SIG-M5 treated with dmso at 0.1 percent for 504 hours (cell line): ENCODE measurements around the gene EYS.
"Not testable (repeated sequence)": the region's sequence is repeated elsewhere in the genome, so short reads cannot be mapped to it uniquely, and the experiment has no call there.

Experiments
- DNase-seq: peaks from one replicate; lab custom pipeline; 2025; ENCODE audit not compliant: unreplicated experiment; lab: John Stamatoyannopoulos, UW

EYS gene

DNA sequence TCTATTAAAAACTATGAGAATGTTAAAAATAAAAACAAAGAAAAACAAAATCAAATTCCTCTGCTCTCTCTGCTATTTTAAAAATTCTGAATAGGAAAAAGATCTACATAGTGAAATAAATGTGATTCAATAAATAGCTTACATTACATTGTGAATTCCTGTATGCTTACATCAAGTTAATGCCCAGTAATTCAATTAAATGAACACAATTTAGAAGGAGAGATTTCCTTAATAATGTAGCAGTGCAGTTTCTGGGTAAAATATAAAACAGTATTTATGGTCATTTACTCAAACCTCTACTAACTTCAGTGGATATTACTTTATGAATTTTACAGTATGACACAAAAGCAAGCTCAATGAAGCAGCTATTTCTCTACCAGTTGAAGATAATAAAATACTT is 594.6 kb downstream of the EYS start:
- DNase-seq, result no peak

DNA sequence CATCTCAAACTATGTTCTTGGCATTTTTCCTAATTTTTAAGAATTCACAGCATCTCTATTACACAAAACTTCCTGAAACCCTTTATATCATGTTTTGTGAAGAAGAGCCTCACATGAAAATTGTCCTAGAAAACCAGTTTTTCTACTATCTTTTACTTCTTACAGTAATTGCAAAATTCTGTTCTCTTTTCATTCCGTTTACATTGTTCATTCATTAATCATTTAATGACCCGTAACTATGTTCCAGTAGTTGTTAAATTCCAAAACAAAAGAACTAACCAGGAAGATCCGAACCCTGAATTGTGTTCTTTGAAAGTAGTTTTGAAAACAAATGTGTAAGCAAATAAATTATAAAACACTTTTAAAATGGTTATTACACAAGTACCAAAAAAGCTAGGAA is 597.0 kb downstream of the EYS start:
- DNase-seq, result no peak

DNA sequence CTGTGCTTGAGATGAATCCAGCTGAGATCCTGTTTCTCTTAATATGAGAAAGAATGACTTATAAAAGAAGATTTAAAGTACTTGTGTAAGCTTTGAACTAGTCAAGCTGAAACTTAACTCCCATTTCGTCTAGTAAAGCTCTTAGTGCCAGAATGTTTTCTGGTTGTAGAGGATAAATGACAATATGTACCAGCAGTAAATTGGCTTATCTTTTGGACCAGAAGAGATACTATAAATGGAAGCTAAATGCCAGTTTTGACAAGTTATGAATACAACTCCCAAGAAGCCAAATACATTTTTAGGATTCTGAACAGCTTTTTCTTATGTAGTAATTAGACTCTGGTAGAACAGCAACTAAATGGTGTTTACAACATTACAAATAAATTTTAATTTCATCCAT is 608.7 kb downstream of the EYS start:
- no peak for DNase-seq

DNA sequence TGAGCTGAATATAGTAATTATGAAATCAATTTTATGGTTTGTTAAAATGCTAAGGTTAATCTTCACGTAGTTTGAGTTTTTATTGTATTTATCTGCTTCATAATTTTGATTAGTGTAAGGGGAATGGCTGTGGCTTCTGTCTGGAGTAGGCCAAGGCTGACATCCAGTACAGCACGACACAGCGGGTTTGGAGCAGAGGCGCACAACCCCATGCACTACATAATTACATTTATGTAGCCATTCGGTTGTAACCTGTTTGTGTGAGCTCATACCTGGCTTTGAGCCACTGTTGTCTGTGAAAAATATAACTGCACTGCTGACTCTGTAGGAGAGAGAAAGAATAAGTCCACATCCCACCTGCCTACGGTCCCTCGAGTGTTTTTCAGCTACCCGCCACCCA is 615.5 kb downstream of the EYS start:
- DNase-seq, result no peak

DNA sequence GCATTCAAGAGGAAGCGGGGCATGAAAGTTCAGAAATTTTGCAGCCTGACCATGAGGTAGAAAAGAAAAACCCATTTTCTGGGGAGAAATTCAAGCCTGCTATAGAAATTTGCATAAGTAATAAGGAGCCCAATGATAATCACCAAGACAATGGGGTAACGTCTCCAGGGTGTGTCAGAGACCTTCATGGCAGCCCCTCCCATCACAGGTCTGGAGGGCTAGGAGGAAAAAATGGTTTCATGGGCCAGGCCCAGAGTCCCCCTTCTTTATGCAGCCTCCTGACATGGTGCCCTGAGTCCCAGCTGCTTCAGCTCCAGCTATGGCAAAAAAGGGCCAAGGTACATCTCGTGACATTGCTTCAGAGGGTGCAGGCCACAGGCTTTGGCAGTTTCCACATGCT is 618.5 kb downstream of the EYS start:
- DNase-seq, result no peak

DNA sequence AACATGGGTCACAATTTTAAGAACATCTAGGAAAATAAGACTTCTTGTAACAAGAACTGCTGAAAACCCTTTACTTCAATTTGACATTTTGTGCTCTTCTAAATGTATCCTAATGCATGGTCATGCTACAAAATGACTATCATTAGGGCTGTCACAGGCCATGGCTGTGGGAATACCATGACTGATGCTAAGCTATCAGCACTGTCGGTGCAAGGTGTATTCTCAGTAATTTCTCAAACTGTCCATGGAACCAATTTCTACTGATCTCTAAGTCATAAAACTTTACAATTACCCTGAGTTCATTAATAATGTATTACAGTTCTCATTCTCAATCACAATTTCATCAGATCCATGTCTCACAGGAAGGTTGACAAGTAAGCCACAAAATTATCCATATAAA is 625.3 kb downstream of the EYS start:
- no peak for DNase-seq

DNA sequence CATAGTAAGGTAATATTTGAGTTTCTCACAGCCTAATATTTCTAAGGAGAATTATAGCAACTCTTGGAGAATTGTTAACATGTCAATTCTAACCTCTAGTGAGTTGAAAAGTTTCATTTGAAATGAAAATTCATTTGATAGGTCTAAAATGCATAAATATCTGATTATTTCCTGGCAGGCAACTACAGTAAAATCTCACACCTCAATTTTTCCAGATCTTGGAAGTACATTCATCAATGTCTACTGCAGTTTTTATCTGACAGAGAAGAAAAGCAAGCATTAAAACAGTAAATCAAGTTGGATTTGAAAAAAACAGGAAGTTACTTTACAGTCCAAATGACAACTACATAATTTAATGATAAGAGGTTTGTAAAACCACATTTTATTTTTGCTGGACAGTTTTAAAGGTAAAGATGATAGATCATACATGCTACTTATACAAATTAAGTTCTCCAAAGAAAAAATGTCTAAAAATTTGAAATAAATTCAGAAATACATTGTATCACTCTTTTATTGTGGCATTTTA is 631.3 kb downstream of the EYS start:
- DNase-seq, result no peak

DNA sequence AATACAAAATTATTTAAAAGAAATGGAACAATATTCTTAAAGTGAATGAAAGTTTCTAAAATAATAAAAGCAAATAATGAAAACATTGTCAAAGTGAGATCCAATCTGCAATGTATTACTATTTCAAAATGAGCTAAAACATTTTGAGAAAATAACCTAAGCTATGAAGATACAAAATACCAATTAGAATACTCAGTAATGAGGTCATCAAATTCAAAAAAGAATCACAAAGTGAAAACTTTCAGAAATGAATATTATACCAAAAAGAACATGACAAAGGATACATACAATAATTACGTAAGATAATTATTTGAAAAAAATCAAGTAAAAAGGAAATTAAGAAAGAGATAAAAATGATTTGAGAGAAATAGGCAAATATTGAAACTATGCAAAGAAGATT is 634.5 kb downstream of the EYS start:
- DNase-seq, result no peak

DNA sequence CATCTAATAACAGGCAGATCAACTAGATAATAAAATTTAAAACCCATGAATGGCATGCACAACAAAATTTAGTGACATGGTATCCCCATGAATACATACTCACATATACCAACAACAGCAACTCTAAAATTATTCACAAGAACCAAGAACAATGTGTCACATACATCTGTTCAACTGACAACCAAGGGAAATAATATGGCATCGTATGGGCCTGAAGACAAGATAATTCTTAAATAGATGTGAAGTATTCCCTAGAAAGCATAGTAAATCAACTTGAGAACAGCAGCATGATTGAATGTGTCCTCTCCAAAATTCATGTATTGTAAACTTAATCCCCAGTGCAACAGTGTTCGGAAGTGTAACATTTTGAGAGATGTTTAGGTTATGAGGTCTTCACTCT is 635.5 kb downstream of the EYS start:
- DNase-seq, result no peak

DNA sequence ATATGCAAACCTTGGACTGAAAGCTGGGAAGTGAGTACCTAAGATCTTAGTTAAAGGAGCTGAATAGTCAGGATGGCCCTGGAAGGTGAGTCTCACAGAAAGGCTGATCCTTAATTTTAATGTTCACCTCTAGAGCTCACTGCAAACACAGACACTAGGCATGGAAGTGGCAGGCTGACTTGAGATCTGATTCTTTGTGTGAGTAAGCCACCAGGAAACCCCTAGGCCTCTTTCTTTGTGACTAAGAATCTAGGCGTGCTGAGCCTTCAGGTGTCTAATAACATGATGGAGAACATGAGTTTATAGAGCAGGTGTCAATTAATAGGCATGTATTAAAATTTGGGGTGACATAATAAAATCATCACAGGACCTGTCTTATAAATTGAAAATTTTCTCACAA is 642.2 kb downstream of the EYS start:
- no peak for DNase-seq

DNA sequence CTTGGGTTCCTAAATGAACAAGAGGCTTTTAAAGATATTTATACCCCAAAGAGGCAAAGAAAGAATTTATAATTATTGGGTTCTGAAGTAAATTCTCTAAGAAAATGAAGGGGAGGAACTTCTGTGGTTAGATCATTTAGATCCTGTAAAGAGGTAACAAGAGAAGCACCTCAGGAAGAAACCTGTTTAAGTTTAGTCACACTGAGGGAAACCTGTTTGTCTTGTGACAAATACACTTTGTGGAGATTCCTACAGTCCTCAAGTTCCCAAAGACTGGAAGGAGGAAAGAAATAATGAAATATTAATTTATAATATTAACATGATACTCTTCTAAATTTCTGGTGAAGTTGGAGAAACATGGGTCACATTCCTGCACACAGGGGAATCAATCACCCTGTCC is 647.5 kb downstream of the EYS start:
- DNase-seq, result no peak

DNA sequence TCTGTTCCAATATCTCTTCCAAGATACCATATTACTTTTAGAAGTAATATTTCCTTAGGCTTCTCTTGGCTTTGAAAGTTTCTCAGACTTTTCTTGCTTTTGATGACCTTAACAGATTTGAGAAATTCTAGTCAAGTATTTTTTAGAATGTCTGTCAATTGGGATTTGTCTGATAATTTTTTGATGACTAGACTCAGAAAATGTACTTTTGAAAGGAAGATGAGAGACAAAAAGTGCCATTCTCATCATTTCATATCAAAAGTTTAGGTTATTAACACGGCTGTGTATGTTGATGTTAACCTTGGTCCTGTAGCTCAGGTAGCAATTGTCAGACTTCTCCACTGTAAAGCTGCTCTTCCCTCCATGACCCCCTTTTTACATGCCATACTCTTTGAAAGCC is 651.5 kb downstream of the EYS start:
- no peak for DNase-seq

DNA sequence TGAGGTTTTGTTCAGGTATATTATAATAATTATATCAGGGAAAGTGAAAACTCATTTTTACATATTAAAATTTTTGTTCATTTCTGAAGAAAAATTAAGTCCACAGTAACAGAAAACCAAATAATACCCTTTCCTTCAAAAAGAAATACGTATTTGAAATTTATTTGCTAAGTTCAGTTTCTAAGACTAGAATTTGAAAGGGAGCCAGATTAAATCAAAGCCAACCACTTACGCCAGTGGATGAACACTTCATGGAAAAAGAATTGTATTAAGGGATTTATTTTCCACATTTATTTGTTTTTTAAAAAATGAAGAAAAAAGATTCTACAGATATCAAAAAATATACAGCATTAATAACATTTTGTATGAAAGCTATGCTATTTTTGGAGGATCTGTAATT is 654.4 kb downstream of the EYS start:
- DNase-seq, result no peak

DNA sequence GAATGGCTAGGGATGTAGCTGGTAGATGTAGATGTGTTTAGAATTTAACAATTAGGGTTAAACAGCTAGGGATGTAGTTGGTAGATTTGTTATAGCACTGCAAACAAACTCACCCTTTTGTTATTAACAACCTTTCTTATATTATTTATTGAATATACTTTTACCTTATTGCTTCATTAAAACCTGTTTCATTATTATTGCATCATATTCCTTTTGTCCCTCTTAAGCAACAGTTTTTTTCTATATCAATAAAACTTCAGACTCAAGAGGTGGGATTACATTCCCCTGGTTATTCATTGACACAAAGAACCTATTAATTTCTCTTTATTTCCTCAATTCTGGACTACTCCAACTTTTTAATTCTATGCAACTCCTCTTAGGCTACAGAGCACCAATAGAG is 661.2 kb downstream of the EYS start:
- DNase-seq, result no peak

DNA sequence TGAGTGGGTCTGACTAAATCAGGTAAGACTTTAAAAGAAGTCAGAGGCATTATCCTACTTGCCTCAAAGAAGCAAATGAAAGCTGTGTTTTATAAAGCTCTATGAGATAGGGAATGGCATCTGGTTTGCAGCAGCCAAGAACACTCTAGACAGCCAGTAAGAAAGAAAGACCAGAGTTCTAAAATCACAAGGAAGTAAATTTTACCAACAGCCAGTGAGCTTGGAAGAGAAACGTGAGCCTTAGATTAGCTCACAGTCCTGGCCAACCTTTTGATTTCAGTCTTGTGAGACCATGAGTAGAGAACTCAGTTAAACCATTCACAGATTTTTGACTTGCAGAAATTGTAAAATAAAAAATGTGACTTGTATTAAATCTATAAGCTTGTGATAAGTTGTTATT is 693.0 kb downstream of the EYS start:
- DNase-seq, result no peak

DNA sequence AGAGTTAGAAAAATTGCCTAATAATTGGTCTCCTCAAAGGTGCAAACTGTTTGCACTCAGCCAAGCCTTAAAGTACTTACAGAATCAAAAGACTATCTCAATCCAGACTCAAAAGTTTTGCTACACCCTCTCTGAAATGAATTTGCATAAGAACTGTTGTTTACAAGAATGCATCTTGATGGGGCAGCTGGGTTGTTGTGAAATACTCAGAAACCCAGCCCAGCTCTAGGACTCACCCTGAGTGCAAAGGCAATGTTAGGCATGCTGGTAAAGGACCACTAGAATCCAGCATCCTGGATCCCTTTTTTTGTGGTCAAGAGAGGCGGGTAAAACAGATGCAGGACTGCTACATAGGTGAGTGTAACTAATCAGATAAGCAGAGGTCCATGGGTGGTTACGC is 700.2 kb downstream of the EYS start:
- DNase-seq, result no peak

DNA sequence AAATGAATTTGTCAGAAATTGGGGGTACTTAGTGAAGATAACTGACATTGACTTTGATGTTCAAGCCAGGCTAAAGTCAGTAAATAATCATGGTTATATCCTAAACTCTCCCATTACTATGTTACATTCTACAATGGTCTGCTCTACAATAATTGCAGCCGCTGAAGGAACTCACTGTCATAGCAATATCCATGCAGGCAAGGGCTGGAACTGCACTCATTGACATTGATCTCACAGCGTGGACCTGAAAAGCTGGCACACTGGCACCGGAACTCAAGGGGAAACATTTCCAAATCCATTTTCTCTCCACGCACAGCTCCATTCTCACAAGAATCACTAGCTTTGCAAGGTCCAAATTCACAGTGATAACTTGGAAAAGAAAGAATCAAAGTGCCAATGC is 702.7 kb downstream of the EYS start:
- DNase-seq, result no peak

DNA sequence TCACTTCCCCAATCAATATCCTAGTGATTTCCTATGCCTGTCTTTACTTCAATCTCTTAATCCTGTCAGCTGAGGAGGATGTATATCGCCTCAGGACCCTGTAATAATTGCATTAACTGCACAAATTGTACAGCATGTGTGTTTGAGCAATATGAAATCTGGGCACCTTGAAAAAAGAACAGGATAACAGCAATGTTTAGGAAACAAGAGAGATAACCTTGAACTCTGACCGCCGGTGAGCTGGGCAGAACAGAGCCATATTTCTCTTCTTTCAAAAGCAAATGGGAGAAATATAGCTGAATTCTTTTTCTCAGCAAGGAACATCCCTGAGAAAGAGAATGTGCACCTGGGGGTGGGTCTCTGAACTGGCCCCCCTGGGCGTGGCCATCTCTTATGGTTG is 704.1 kb downstream of the EYS start:
- DNase-seq, result not testable (repeated sequence)

DNA sequence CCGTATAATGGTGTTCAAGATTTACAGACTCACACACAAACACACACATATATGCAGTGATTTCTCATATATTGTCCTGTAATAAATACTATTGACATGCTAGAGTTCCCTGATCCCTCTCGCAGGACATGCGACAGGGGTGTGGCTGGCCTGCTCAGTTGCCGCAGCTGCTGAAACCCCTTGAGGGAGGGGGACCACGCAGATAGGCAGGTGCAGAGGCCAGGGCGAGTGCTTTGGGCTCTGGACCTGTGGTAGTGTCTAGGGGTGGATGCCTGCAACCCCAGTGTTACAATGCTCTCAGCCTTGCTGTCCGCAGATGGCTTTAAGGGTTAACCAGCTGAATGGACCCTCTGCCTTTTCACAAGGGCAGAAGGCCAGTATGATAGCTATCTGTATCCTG is 706.2 kb downstream of the EYS start:
- no peak for DNase-seq

DNA sequence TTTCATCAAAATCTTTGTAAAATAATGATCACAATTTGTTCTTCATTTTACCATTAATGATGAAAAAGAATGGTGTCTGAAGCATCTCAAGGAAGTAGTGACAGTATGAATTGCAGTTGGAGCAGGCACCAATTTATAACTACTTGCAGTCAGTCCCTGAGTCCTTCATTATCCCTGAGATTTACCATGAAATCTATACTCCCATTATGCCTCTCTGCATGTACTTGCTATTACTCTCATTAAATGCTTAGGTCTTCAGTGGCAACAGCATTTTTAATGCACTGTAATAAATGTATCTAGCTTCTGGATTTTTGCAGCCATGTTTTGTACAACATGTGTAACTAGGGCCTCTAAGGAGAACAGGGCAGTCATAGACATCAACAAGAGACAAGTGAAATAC is 708.8 kb downstream of the EYS start:
- no peak for DNase-seq

DNA sequence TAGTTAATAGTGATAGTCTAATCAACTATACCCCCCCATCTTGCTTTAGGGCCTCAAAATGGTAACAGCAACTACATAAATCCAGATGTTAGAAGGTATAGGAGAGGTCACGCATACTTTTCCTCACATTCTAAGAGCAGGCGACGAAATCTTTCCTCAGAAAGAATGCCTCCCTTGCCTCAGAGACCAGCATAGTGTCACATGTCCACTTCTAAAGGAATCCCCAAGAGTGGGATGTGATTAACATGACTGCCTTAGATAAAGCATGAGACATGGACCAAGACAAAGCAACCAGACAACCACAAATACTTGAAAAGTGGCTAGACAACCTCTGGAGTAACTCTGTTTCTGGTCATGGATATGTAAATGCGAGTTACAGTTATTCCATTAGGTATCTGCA is 710.7 kb downstream of the EYS start:
- DNase-seq, result no peak

DNA sequence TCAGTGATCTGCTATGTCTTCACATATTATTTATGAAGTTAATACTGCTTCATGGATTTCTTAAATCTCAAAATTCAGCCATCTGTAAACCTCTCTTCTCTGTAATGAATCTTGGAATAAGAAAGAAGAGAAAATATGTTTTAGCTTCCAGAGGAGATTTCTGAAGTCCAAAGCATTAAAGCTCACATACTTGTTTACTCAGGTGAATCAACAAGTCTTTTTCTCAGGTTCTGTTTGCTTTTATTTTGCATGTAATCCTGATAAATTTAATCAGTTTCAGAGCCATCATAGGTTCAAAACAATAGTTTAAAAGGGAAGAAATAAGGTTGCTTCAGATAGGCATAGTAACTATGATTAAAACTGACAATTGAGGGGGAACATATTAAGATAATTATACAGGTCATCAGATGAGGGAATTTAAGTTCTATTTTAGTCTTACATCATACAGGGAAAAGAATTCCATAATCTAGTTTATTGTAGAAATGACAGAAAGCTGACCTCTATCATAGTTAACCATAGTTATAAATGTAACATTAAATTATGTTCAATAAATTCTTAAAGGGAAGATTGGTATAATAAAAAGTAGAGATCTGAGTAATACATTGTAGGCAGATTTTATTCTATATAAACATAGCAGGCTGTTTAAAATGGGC is 716.2 kb downstream of the EYS start:
- no peak for DNase-seq

DNA sequence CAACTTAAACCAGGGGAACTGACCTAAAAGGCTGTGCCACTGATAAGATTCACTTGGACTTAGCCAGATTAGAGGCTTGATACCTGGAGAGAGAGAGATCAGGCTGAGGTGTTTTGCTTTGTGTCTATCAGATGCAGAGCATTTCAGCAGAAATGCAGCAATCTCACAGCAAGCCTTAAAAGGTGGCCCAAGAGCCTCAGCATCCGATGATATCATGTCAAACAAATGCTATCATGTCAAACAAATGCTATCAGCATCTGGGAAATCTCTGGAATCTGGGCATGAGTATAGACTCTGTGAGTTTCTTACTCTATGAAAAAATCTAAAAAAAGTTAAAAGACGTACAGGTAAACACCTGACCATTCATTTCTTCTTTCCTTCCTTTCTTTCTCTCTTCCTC is 718.9 kb downstream of the EYS start:
- no peak for DNase-seq

DNA sequence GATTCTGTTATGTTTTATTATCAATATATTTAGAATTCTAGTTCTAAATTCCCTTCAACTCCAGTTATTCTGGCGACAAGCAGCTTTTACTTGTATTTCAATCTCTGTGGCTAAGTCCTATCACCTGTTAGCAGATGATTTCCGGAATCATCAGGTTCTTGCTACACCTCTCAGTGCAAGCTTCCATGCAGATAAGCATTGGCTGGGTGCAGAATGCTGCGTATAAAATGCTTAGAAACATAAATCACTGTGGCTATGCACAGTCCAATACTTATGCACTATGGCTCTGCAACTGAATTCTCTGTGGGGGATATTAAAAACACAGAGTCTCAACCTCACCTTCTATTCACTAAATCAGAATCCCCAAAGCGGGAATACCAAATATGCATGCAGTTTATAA is 720.0 kb downstream of the EYS start:
- DNase-seq, result no peak
